Measurements from ENCODE around the gene MROH2A.

GRCh38 chr2:233833345-233833744 lies 55.2 kb downstream of the MROH2A start:
- no peak for TF ChIP-seq CTCF (IDR thresholded peaks at IDR 0.05)
- TF ChIP-seq POLR2A (IDR thresholded peaks at IDR 0.05) = no peak
